HFFc6 (cell line): Measurements from ENCODE around the gene PEX7. TPM values are rescaled to one million over a fixed set of nuclear protein-coding genes. Genes with fewer than 3 reads are reported as not detected.
"Not testable (repeated sequence)": the region's sequence is repeated elsewhere in the genome, so short reads cannot be mapped to it uniquely, and the experiment has no call there.

ENCODE experiments used
- DNase-seq: peaks from one replicate; pipeline ENCODE4 v3.0.0-alpha.2; 2018
- H3K27ac Mint-ChIP-seq: 2 replicates; pipeline ENCODE4 v1.8.0; 2020; ENCODE audit warnings: mild to moderate bottlenecking, mixed read lengths
- H3K27me3 Mint-ChIP-seq: 2 replicates; pipeline ENCODE4 v1.8.0; 2021; ENCODE audit warnings: mild to moderate bottlenecking, moderate library complexity, mixed read lengths; ENCODE audit not compliant: insufficient read depth
- H3K36me3 Mint-ChIP-seq: 2 replicates; pipeline ENCODE4 v1.8.0; 2021; ENCODE audit warnings: low read depth, mixed read lengths
- H3K4me1 Mint-ChIP-seq: 2 replicates; pipeline ENCODE4 v1.8.0; 2020; ENCODE audit warnings: low read depth, mixed read lengths
- H3K4me3 Mint-ChIP-seq: 2 replicates; pipeline ENCODE4 v1.8.0; 2020; ENCODE audit warnings: mild to moderate bottlenecking, moderate library complexity, mixed read lengths
- H3K9me3 Mint-ChIP-seq: 2 replicates; pipeline ENCODE4 v1.8.0; 2020; ENCODE audit warnings: mild to moderate bottlenecking, mixed read lengths
- total RNA-seq, 6 experiments: library from RNA; stranded (reverse); fragmentation: NEBNext Ultra II Directional; extraction: Animal tissue kit (Norgen Biotek cat#: 25700); gene quantifications; 2 replicates in 1 of 6; 3 replicates in 5 of 6; pipeline ENCODE4 v1.2.3, GENCODE V29; 2021
- TF ChIP-seq, protein P1 (sequence below): fragments of 200-600 bp; sonication (generic); IDR thresholded peaks from 2 replicates; pipeline ENCODE4 v1.5.0; 2021; ENCODE audit warnings: antibody characterized with exemption, mild to moderate bottlenecking

PEX7 gene
- total RNA-seq, 6 experiments from 2014 or later = 6.4 to 7.6 (median 7.3) TPM

DNA sequence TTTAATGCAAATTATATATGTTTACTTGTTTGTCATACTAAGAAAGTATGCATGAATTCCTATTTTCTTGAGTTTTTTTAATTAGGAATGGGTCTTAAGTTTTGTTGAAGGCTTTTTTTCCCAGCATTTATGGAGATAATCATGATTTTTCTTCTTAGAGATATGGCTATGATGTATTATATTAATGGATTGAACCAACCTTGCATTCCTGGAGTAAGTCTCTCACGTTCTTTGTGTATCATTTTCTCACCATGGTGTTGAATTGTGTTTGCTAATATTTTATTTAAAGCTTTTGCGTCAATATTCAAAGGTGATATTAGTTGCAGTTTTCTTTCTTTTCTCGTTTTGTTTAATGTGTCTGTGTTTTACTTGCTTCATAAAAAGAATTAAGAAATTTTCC, 51.4 kb downstream of the PEX7 start:
- no peak overlapping the region for H3K4me3 Mint-ChIP-seq
- no peaks in the 10 kb centered on the region for H3K27me3 Mint-ChIP-seq
- H3K27ac Mint-ChIP-seq = no peak overlapping the region
- H3K36me3 Mint-ChIP-seq = peaks cover 43% of the 10 kb centered on the region
- no peaks in the 10 kb centered on the region for H3K4me1 Mint-ChIP-seq
- TF ChIP-seq, protein P1, sequence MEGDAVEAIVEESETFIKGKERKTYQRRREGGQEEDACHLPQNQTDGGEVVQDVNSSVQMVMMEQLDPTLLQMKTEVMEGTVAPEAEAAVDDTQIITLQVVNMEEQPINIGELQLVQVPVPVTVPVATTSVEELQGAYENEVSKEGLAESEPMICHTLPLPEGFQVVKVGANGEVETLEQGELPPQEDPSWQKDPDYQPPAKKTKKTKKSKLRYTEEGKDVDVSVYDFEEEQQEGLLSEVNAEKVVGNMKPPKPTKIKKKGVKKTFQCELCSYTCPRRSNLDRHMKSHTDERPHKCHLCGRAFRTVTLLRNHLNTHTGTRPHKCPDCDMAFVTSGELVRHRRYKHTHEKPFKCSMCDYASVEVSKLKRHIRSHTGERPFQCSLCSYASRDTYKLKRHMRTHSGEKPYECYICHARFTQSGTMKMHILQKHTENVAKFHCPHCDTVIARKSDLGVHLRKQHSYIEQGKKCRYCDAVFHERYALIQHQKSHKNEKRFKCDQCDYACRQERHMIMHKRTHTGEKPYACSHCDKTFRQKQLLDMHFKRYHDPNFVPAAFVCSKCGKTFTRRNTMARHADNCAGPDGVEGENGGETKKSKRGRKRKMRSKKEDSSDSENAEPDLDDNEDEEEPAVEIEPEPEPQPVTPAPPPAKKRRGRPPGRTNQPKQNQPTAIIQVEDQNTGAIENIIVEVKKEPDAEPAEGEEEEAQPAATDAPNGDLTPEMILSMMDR = no peak
- peak; percentile 27 for DNase-seq
- peaks cover 36% of the 10 kb centered on the region for H3K9me3 Mint-ChIP-seq

DNA sequence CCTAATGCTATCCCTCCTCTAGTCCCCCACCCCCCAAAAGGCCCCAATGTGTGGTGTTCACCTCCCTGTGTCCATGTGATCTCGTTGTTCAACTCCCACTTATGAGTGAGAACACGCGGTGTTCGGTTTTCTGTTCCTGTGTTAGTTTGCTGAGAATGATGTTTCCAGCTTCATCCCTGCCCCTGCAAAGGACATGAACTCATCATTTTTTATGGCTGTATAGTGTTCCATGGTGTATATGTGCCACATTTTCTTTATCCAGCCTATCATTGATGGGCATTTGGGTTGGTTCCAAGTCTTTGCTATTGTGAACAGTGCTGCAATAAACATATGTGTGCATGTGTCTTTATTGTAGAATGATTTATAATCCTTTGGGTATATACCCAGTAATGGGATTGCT, 54.1 kb downstream of the PEX7 start:
- not testable (repeated sequence) for H3K27me3 Mint-ChIP-seq, H3K4me3 Mint-ChIP-seq, H3K27ac Mint-ChIP-seq, H3K4me1 Mint-ChIP-seq, DNase-seq
- Mint-ChIP-seq H3K9me3 (peaks cover 36% of the 10 kb centered on the region), H3K36me3 (peaks cover 43% of the 10 kb centered on the region)

- Mint-ChIP-seq H3K9me3 (peaks cover 10% of the 10 kb centered on the region; the same call in 1 of the 2 replicates), H3K27ac (no peak overlapping the region), H3K4me1 (no peaks in the 10 kb centered on the region), H3K27me3 (no peaks in the 10 kb centered on the region; the same call in 1 of the 2 replicates), H3K4me3 (no peak overlapping the region), H3K36me3 (peaks cover 19% of the 10 kb centered on the region)
- TF ChIP-seq, protein P1 = no peak
- DNase-seq = no peak
These were observed 58.5 kb downstream of the PEX7 start for GRCh38 chr6:136880748-136881460.

GRCh38 chr6:136886091-136886490, 63.7 kb downstream of the PEX7 start:
- TF ChIP-seq, protein P1 = no peak
- no peaks in the 10 kb centered on the region for H3K27me3 Mint-ChIP-seq
- no peak overlapping the region for H3K4me3 Mint-ChIP-seq
- H3K4me1 Mint-ChIP-seq = peaks cover 15% of the 10 kb centered on the region
- DNase-seq = no peak
- no peak overlapping the region for H3K27ac Mint-ChIP-seq
- no peaks in the 10 kb centered on the region for H3K9me3 Mint-ChIP-seq
- H3K36me3 Mint-ChIP-seq = no peaks in the 10 kb centered on the region

- H3K9me3 Mint-ChIP-seq = no peaks in the 10 kb centered on the region
- no peak overlapping the region; the same call in 1 of the 2 replicates for H3K4me3 Mint-ChIP-seq
- peaks cover 15% of the 10 kb centered on the region for H3K4me1 Mint-ChIP-seq
- no peak for DNase-seq
- peaks cover 1% of the 10 kb centered on the region; the same call in 1 of the 2 replicates for H3K27me3 Mint-ChIP-seq
- H3K27ac Mint-ChIP-seq = no peak overlapping the region
- H3K36me3 Mint-ChIP-seq = no peaks in the 10 kb centered on the region
- TF ChIP-seq, protein P1 = no peak
These were observed 65.6 kb downstream of the PEX7 start for GRCh38 chr6:136887953-136888352.
